ENCODE measurements around the gene ALG8. TPM values are rescaled to one million over a fixed set of nuclear protein-coding genes. Genes with fewer than 3 reads are reported as not detected.

Gene ALG8
- total RNA-seq, 1 experiment from 2014 or later, result 67.5 TPM

GRCh38 chr11:78110351-78110750, 29.1 kb downstream of the ALG8 start:
- CTCF ChIA-PET, result no interaction called here
- intact Hi-C loops (cut with micrococcal nuclease; ENCODE audit: unreplicated experiment), result no loop called here
- peaks cover under 1% of the 10 kb centered on the region; the same call in 1 of the 2 replicates for H3F3A ChIP-seq (ENCODE audit: insufficient read depth, low read depth)
- no peaks in the 10 kb centered on the region for H3K9me3 ChIP-seq (ENCODE audit: insufficient read depth, low read depth)
- no peak overlapping the region for H3K27ac ChIP-seq
- no peak overlapping the region for H3K4me3 ChIP-seq
- no peak for DNase-seq
- no peaks in the 10 kb centered on the region for H4K20me1 ChIP-seq (ENCODE audit: insufficient read depth)
- H3K79me2 ChIP-seq (ENCODE audit: low read depth), result no peaks in the 10 kb centered on the region
- POLR2A ChIA-PET (ENCODE audit: unreplicated experiment), result no interaction called here
- H3K36me3 ChIP-seq (ENCODE audit: low read depth), result peaks cover 20% of the 10 kb centered on the region
- H3K27me3 ChIP-seq (ENCODE audit: insufficient read depth, low read depth), result no peaks in the 10 kb centered on the region
- no peak overlapping the region for H3K4me2 ChIP-seq
- TF ChIP-seq EZH2 (IDR thresholded peaks at IDR 0.05; ENCODE audit: low read depth) (no peak), CTCF (conservative IDR thresholded peaks at IDR 0.05) (no peak)
- H2AFZ ChIP-seq, result no peak overlapping the region
- no peaks in the 10 kb centered on the region for H3K9me2 ChIP-seq (ENCODE audit: insufficient read depth)
- H3K4me1 ChIP-seq (replicated peaks; ENCODE audit: insufficient read depth), result no peaks in the 10 kb centered on the region
- no TSS peak for BruUV-seq (replicated peaks)

- Histone ChIP-seq H3K9me2 (ENCODE audit: insufficient read depth) (no peaks in the 10 kb centered on the region), H3F3A (ENCODE audit: insufficient read depth, low read depth) (peaks cover 4% of the 10 kb centered on the region; the same call in 1 of the 2 replicates), H3K79me2 (ENCODE audit: low read depth) (no peaks in the 10 kb centered on the region), H4K20me1 (ENCODE audit: insufficient read depth) (no peaks in the 10 kb centered on the region), H3K4me1 (replicated peaks; ENCODE audit: insufficient read depth) (no peaks in the 10 kb centered on the region), H3K36me3 (ENCODE audit: low read depth) (peaks cover 24% of the 10 kb centered on the region), H2AFZ (no peak overlapping the region), H3K4me2 (no peak overlapping the region), H3K27ac (no peak overlapping the region), H3K27me3 (ENCODE audit: insufficient read depth, low read depth) (no peaks in the 10 kb centered on the region), H3K4me3 (no peak overlapping the region), H3K9me3 (ENCODE audit: insufficient read depth, low read depth) (no peaks in the 10 kb centered on the region)
- ChIA-PET CTCF (no interaction called here), POLR2A (ENCODE audit: unreplicated experiment) (no interaction called here)
- no peak for DNase-seq
- BruUV-seq (replicated peaks), result no TSS peak
- intact Hi-C loops (cut with micrococcal nuclease; ENCODE audit: unreplicated experiment), result no loop called here
- TF ChIP-seq CTCF (conservative IDR thresholded peaks at IDR 0.05), result no peak
- no peak for TF ChIP-seq EZH2 (IDR thresholded peaks at IDR 0.05; ENCODE audit: low read depth)
Observed at GRCh38 chr11:78109081-78110015, 30.1 kb downstream of the ALG8 start.

- intact Hi-C loops (cut with micrococcal nuclease; ENCODE audit: unreplicated experiment), result no loop called here
- H3K36me3 ChIP-seq (ENCODE audit: low read depth), result peaks cover 18% of the 10 kb centered on the region
- no peaks in the 10 kb centered on the region for H3K9me3 ChIP-seq (ENCODE audit: insufficient read depth, low read depth)
- H3K27me3 ChIP-seq (ENCODE audit: insufficient read depth, low read depth), result no peaks in the 10 kb centered on the region
- peak overlapping the region; percentile 49 for H3K27ac ChIP-seq
- H3K79me2 ChIP-seq (ENCODE audit: low read depth), result no peaks in the 10 kb centered on the region
- TF ChIP-seq EZH2 (IDR thresholded peaks at IDR 0.05; ENCODE audit: low read depth) (no peak), CTCF (conservative IDR thresholded peaks at IDR 0.05) (no peak)
- H2AFZ ChIP-seq, result no peak overlapping the region
- CTCF ChIA-PET, result no interaction called here
- peaks cover 17% of the 10 kb centered on the region for H3K4me1 ChIP-seq (replicated peaks; ENCODE audit: insufficient read depth)
- H3F3A ChIP-seq (ENCODE audit: insufficient read depth, low read depth), result peaks cover 13% of the 10 kb centered on the region
- H3K9me2 ChIP-seq (ENCODE audit: insufficient read depth), result no peaks in the 10 kb centered on the region
- no peak overlapping the region for H3K4me2 ChIP-seq
- POLR2A ChIA-PET (ENCODE audit: unreplicated experiment), result interaction anchor here (0.7 kb wide), 1 partner anchor 419 kb away, joined by 3 read pairs; no protein-coding TSS in a partner anchor
- no TSS peak for BruUV-seq (replicated peaks)
- DNase-seq, result no peak
- peaks cover 3% of the 10 kb centered on the region; the same call in 1 of the 2 replicates for H4K20me1 ChIP-seq (ENCODE audit: insufficient read depth)
- H3K4me3 ChIP-seq, result no peak overlapping the region
Observed at GRCh38 chr11:78100676-78101472, 38.6 kb downstream of the ALG8 start.
